Naive thymus-derived CD8-positive, alpha-beta T cell (primary cell): ENCODE data around the gene KAZN. TPM values are rescaled to one million over a fixed set of nuclear protein-coding genes. Genes with fewer than 3 reads are reported as not detected.

Experiments used
- ATAC-seq, 2 donors: fragments of 150-1000 bp; cut with Tn5 transposase in 1 of 2; sonication (Bioruptor Pico), chemical (Tn5 transposase) in 1 of 2; 1 replicate in 1 of 2; 2 replicates in 1 of 2; pipeline ENCODE4 v1.10.0; 2021; ENCODE audit warnings: mild to moderate bottlenecking in 2 of 2, moderate library complexity in 2 of 2
- POLR2A ChIA-PET: fragments of 350-600 bp; sonication (Branson Sonifier 250); formaldehyde crosslinking; loops from one replicate; lab custom pipeline; 2021; ENCODE audit warnings: antibody characterized with exemption; lab: Charles Lee
- DNase-seq, 10 donors: peaks; one replicate each; pipeline versions ENCODE4 v3.0.0 to v3.0.0-alpha.2; 2020 to 2022
- H3K27ac Mint-ChIP-seq, 10 donors: one replicate each; pipeline ENCODE4 v1.8.0; 2020 to 2022; ENCODE audit warnings: mild to moderate bottlenecking in 10 of 10, mixed read lengths in 10 of 10, moderate library complexity in 4 of 10, inconsistent platforms in 1 of 10
- H3K27me3 Mint-ChIP-seq, 5 donors: one replicate each; pipeline ENCODE4 v1.8.0; 2021 to 2022; ENCODE audit warnings: mixed read lengths in 5 of 5
- H3K36me3 Mint-ChIP-seq, 3 donors: one replicate each; pipeline ENCODE4 v1.8.0; 2020 to 2022; ENCODE audit warnings: mixed read lengths in 3 of 3, mild to moderate bottlenecking in 2 of 3, inconsistent platforms in 1 of 3
- H3K4me1 Mint-ChIP-seq, 4 donors: one replicate each; pipeline ENCODE4 v1.8.0; 2021 to 2022; ENCODE audit warnings: mixed read lengths in 4 of 4
- H3K4me3 Mint-ChIP-seq, 10 donors: one replicate each; pipeline ENCODE4 v1.8.0; 2020 to 2022; ENCODE audit warnings: mild to moderate bottlenecking in 10 of 10, mixed read lengths in 10 of 10, moderate library complexity in 6 of 10, inconsistent platforms in 1 of 10
- H3K9me3 Mint-ChIP-seq, 9 donors: one replicate each; pipeline ENCODE4 v1.8.0; 2020 to 2022; ENCODE audit warnings: mixed read lengths in 9 of 9, mild to moderate bottlenecking in 3 of 9, inconsistent platforms in 1 of 9, moderate library complexity in 1 of 9
- polyA plus RNA-seq, 3 donors: library from polyadenylated mRNA; unstranded; fragments of 300-500 nt; fragmentation: Illumina TruSeq; gene quantifications; one replicate each; pipeline ENCODE4 v1.2.3, GENCODE V29; 2021
- total RNA-seq, 8 experiments: library from RNA in 2 of 8; stranded (reverse) in 2 of 8; gene quantifications; one replicate each; pipeline ENCODE4 v1.2.3 and lab custom pipeline; 2021 to 2026

Gene KAZN
- total and polyA plus RNA-seq, 5 experiments from 2014 or later: 0.02 to 0.63 (median 0.12) TPM; not detected in 1

GRCh38 chr1:15020943-15021745, 422.7 kb downstream of the KAZN start:
- H3K4me1 Mint-ChIP-seq: peaks cover 0 to 2% (median 0%) of the 10 kb centered on the region in 4 donors
- POLR2A ChIA-PET: no interaction called here
- no peak overlapping the region for H3K4me3 Mint-ChIP-seq

GRCh38 chr1:15022048-15022447, 423.6 kb downstream of the KAZN start:
- DNase-seq (no peak), ATAC-seq (no peak)
- Mint-ChIP-seq H3K27ac (no peak overlapping the region), H3K27me3 (peaks cover 0 to 8% (median 0%) of the 10 kb centered on the region in 5 donors), H3K9me3 (no peaks in the 10 kb centered on the region), H3K4me3 (no peak overlapping the region), H3K36me3 (no peaks in the 10 kb centered on the region), H3K4me1 (peaks cover 0 to 2% (median 0%) of the 10 kb centered on the region in 4 donors)
- POLR2A ChIA-PET: no interaction called here

More at GRCh38 chr1:15020943-15021745, 422.7 kb downstream of the KAZN start:
- H3K27ac Mint-ChIP-seq: no peak overlapping the region
- H3K27me3 Mint-ChIP-seq: peaks cover 0 to 8% (median 0%) of the 10 kb centered on the region in 5 donors
- DNase-seq (no peak), ATAC-seq (no peak)
- no peaks in the 10 kb centered on the region for H3K9me3 Mint-ChIP-seq
- no peaks in the 10 kb centered on the region for H3K36me3 Mint-ChIP-seq

- H3K9me3 Mint-ChIP-seq: no peaks in the 10 kb centered on the region
- no peak overlapping the region for H3K4me3 Mint-ChIP-seq
- no peak overlapping the region for H3K27ac Mint-ChIP-seq
- peaks cover 0 to 8% (median 0%) of the 10 kb centered on the region in 5 donors for H3K27me3 Mint-ChIP-seq
- no peaks in the 10 kb centered on the region for H3K36me3 Mint-ChIP-seq
- no peak for ATAC-seq
- H3K4me1 Mint-ChIP-seq: peaks cover 0 to 2% (median 0%) of the 10 kb centered on the region in 4 donors
- DNase-seq: no peak
- POLR2A ChIA-PET: no interaction called here
These were observed 424.7 kb downstream of the KAZN start for GRCh38 chr1:15023205-15023604.

- H3K4me1 Mint-ChIP-seq: peaks cover 0 to 2% (median 0%) of the 10 kb centered on the region in 4 donors
- ATAC-seq (no peak), DNase-seq (no peak)
- no peaks in the 10 kb centered on the region for H3K36me3 Mint-ChIP-seq
- no peaks in the 10 kb centered on the region for H3K9me3 Mint-ChIP-seq
- H3K27me3 Mint-ChIP-seq: peaks cover 0 to 8% (median 0%) of the 10 kb centered on the region in 5 donors
- no peak overlapping the region for H3K4me3 Mint-ChIP-seq
- POLR2A ChIA-PET: no interaction called here
- H3K27ac Mint-ChIP-seq: peak overlapping the region in 2 of 10 donors; percentile 65 to 80
These were observed 425.5 kb downstream of the KAZN start for GRCh38 chr1:15023976-15024375.

GRCh38 chr1:15026117-15026489, 427.6 kb downstream of the KAZN start:
- POLR2A ChIA-PET: no interaction called here
- H3K36me3 Mint-ChIP-seq: no peaks in the 10 kb centered on the region
- H3K9me3 Mint-ChIP-seq: no peaks in the 10 kb centered on the region
- H3K27me3 Mint-ChIP-seq: peaks cover 0 to 8% (median 0%) of the 10 kb centered on the region in 5 donors
- H3K4me3 Mint-ChIP-seq: no peak overlapping the region
- no peak overlapping the region for H3K27ac Mint-ChIP-seq
- ATAC-seq (no peak), DNase-seq (no peak)
- H3K4me1 Mint-ChIP-seq: peaks cover 0 to 2% (median 0%) of the 10 kb centered on the region in 4 donors

GRCh38 chr1:15027515-15027986, 429.1 kb downstream of the KAZN start:
- Mint-ChIP-seq H3K36me3 (no peaks in the 10 kb centered on the region), H3K27me3 (peaks cover 0 to 8% (median 0%) of the 10 kb centered on the region in 5 donors), H3K4me1 (peaks cover 0 to 2% (median 0%) of the 10 kb centered on the region in 4 donors), H3K4me3 (no peak overlapping the region), H3K9me3 (no peaks in the 10 kb centered on the region), H3K27ac (no peak overlapping the region)
- ATAC-seq: no peak
- peak in 1 of 10 donors; percentile 7 for DNase-seq
- POLR2A ChIA-PET: no interaction called here

GRCh38 chr1:15028102-15028501, 429.6 kb downstream of the KAZN start:
- H3K27ac Mint-ChIP-seq: no peak overlapping the region
- no peak overlapping the region for H3K4me3 Mint-ChIP-seq
- H3K4me1 Mint-ChIP-seq: peaks cover 0 to 2% (median 0%) of the 10 kb centered on the region in 4 donors
- no peaks in the 10 kb centered on the region for H3K9me3 Mint-ChIP-seq
- ATAC-seq: no peak
- H3K36me3 Mint-ChIP-seq: no peaks in the 10 kb centered on the region
- POLR2A ChIA-PET: no interaction called here
- DNase-seq: no peak
- peaks cover 0 to 6% (median 0%) of the 10 kb centered on the region in 5 donors for H3K27me3 Mint-ChIP-seq

GRCh38 chr1:15028616-15029015, 430.1 kb downstream of the KAZN start:
- Mint-ChIP-seq H3K27ac (peak overlapping the region in 1 of 10 donors; percentile 89), H3K27me3 (peaks cover 0 to 3% (median 0%) of the 10 kb centered on the region in 5 donors), H3K9me3 (no peaks in the 10 kb centered on the region), H3K4me1 (peaks cover 2 to 4% (median 3%) of the 10 kb centered on the region in 4 donors), H3K4me3 (no peak overlapping the region), H3K36me3 (no peaks in the 10 kb centered on the region)
- DNase-seq (no peak), ATAC-seq (no peak)
- POLR2A ChIA-PET: no interaction called here

- no peaks in the 10 kb centered on the region for H3K36me3 Mint-ChIP-seq
- peaks cover 4 to 8% (median 7%) of the 10 kb centered on the region in 4 donors for H3K4me1 Mint-ChIP-seq
- ATAC-seq (no peak), DNase-seq (no peak)
- H3K27me3 Mint-ChIP-seq: peaks cover 0 to 2% (median 0%) of the 10 kb centered on the region in 5 donors
- H3K4me3 Mint-ChIP-seq: no peak overlapping the region
- POLR2A ChIA-PET: no interaction called here
- H3K9me3 Mint-ChIP-seq: no peaks in the 10 kb centered on the region
- no peak overlapping the region for H3K27ac Mint-ChIP-seq
These were observed 430.6 kb downstream of the KAZN start for GRCh38 chr1:15029036-15029435.

- ATAC-seq (no peak), DNase-seq (no peak)
- Mint-ChIP-seq H3K36me3 (no peaks in the 10 kb centered on the region), H3K27ac (no peak overlapping the region), H3K9me3 (no peaks in the 10 kb centered on the region), H3K4me1 (peaks cover 6 to 10% (median 9%) of the 10 kb centered on the region in 4 donors), H3K4me3 (no peak overlapping the region), H3K27me3 (peaks cover 0 to 2% (median 0%) of the 10 kb centered on the region in 5 donors)
- POLR2A ChIA-PET: no interaction called here
These were observed 431.3 kb downstream of the KAZN start for GRCh38 chr1:15029786-15030185.

GRCh38 chr1:15031251-15031933, 432.9 kb downstream of the KAZN start:
- Mint-ChIP-seq H3K4me3 (no peak overlapping the region), H3K36me3 (no peaks in the 10 kb centered on the region), H3K9me3 (no peaks in the 10 kb centered on the region), H3K27me3 (peaks cover 0 to 2% (median 0%) of the 10 kb centered on the region in 5 donors), H3K4me1 (peaks cover 3 to 13% (median 10%) of the 10 kb centered on the region in 4 donors), H3K27ac (no peak overlapping the region)
- ATAC-seq: no peak
- POLR2A ChIA-PET: no interaction called here
- DNase-seq: no peak

- no peak overlapping the region for H3K27ac Mint-ChIP-seq
- ATAC-seq: no peak
- H3K36me3 Mint-ChIP-seq: no peaks in the 10 kb centered on the region
- no peak for DNase-seq
- POLR2A ChIA-PET: no interaction called here
- peaks cover 0 to 2% (median 0%) of the 10 kb centered on the region in 5 donors for H3K27me3 Mint-ChIP-seq
- no peaks in the 10 kb centered on the region for H3K9me3 Mint-ChIP-seq
- H3K4me3 Mint-ChIP-seq: no peak overlapping the region
- H3K4me1 Mint-ChIP-seq: peaks cover 3 to 13% (median 10%) of the 10 kb centered on the region in 4 donors
These were observed 434.8 kb downstream of the KAZN start for GRCh38 chr1:15033264-15033663.

GRCh38 chr1:15034656-15035055, 436.2 kb downstream of the KAZN start:
- ATAC-seq (no peak), DNase-seq (no peak)
- no peak overlapping the region for H3K27ac Mint-ChIP-seq
- POLR2A ChIA-PET: no interaction called here
- peaks cover 3 to 13% (median 10%) of the 10 kb centered on the region in 4 donors for H3K4me1 Mint-ChIP-seq
- no peaks in the 10 kb centered on the region for H3K36me3 Mint-ChIP-seq
- no peak overlapping the region for H3K4me3 Mint-ChIP-seq
- peaks cover 0 to 2% (median 0%) of the 10 kb centered on the region in 5 donors for H3K27me3 Mint-ChIP-seq
- no peaks in the 10 kb centered on the region for H3K9me3 Mint-ChIP-seq
